ENCODE measurements around the gene RAP1GAP.

The RAP1GAP gene

GRCh38 chr1:21650400-21650799 lies 18.8 kb downstream of the RAP1GAP start:
- Histone ChIP-seq H3K4me1 (ENCODE audit: insufficient read depth, low read length) (peaks cover 4% of the 10 kb centered on the region; the same call in 1 of the 2 replicates), H3K27ac (ENCODE audit: low read depth, low read length) (no peak overlapping the region), H3K36me3 (ENCODE audit: insufficient read depth, low read length) (no peaks in the 10 kb centered on the region), H3K9me3 (ENCODE audit: insufficient read depth, low read depth, low read length) (no peaks in the 10 kb centered on the region), H3K4me3 (ENCODE audit: low read length) (no peak overlapping the region), H3K9ac (ENCODE audit: low read depth, low read length) (no peak overlapping the region), H3K27me3 (ENCODE audit: insufficient read depth, low read length) (peaks cover 15% of the 10 kb centered on the region; the same call in 1 of the 2 replicates)
- WGBS: 84% methylated on average over 9 of the region's 9 CpGs

- WGBS: 55% methylated on average over 1 of the region's 2 CpGs
- H3K4me3 ChIP-seq (ENCODE audit: low read length): no peak overlapping the region
- no peaks in the 10 kb centered on the region for H3K9me3 ChIP-seq (ENCODE audit: insufficient read depth, low read depth, low read length)
- H3K36me3 ChIP-seq (ENCODE audit: insufficient read depth, low read length): no peaks in the 10 kb centered on the region
- H3K9ac ChIP-seq (ENCODE audit: low read depth, low read length): no peak overlapping the region
- no peak overlapping the region for H3K27ac ChIP-seq (ENCODE audit: low read depth, low read length)
- H3K4me1 ChIP-seq (ENCODE audit: insufficient read depth, low read length): peaks cover 4% of the 10 kb centered on the region; the same call in 1 of the 2 replicates
- H3K27me3 ChIP-seq (ENCODE audit: insufficient read depth, low read length): peaks cover 15% of the 10 kb centered on the region; the same call in 1 of the 2 replicates
Measured at GRCh38 chr1:21649315-21649714, 19.8 kb downstream of the RAP1GAP start.

- no peak overlapping the region for H3K9ac ChIP-seq (ENCODE audit: low read depth, low read length)
- H3K36me3 ChIP-seq (ENCODE audit: insufficient read depth, low read length): no peaks in the 10 kb centered on the region
- no peak overlapping the region for H3K27ac ChIP-seq (ENCODE audit: low read depth, low read length)
- 84% methylated on average over 10 of the region's 10 CpGs for WGBS
- H3K4me1 ChIP-seq (ENCODE audit: insufficient read depth, low read length): peaks cover 4% of the 10 kb centered on the region; the same call in 1 of the 2 replicates
- H3K9me3 ChIP-seq (ENCODE audit: insufficient read depth, low read depth, low read length): no peaks in the 10 kb centered on the region
- peaks cover 15% of the 10 kb centered on the region; the same call in 1 of the 2 replicates for H3K27me3 ChIP-seq (ENCODE audit: insufficient read depth, low read length)
- no peak overlapping the region for H3K4me3 ChIP-seq (ENCODE audit: low read length)
Measured at GRCh38 chr1:21648791-21649190, 20.4 kb downstream of the RAP1GAP start.

- Histone ChIP-seq H3K36me3 (ENCODE audit: insufficient read depth, low read length) (no peaks in the 10 kb centered on the region), H3K9me3 (ENCODE audit: insufficient read depth, low read depth, low read length) (no peaks in the 10 kb centered on the region), H3K4me3 (ENCODE audit: low read length) (no peak overlapping the region), H3K4me1 (ENCODE audit: insufficient read depth, low read length) (peaks cover 4% of the 10 kb centered on the region; the same call in 1 of the 2 replicates), H3K27ac (ENCODE audit: low read depth, low read length) (no peak overlapping the region), H3K27me3 (ENCODE audit: insufficient read depth, low read length) (peaks cover 15% of the 10 kb centered on the region; the same call in 1 of the 2 replicates), H3K9ac (ENCODE audit: low read depth, low read length) (no peak overlapping the region)
- WGBS: 70% methylated on average over 4 of the region's 4 CpGs
Measured at GRCh38 chr1:21648352-21648730, 20.8 kb downstream of the RAP1GAP start.

- Histone ChIP-seq H3K4me3 (ENCODE audit: low read length) (no peak overlapping the region), H3K4me1 (ENCODE audit: insufficient read depth, low read length) (peaks cover 4% of the 10 kb centered on the region; the same call in 1 of the 2 replicates), H3K9me3 (ENCODE audit: insufficient read depth, low read depth, low read length) (no peaks in the 10 kb centered on the region), H3K36me3 (ENCODE audit: insufficient read depth, low read length) (no peaks in the 10 kb centered on the region), H3K27me3 (ENCODE audit: insufficient read depth, low read length) (peaks cover 14% of the 10 kb centered on the region; the same call in 1 of the 2 replicates), H3K9ac (ENCODE audit: low read depth, low read length) (no peak overlapping the region), H3K27ac (ENCODE audit: low read depth, low read length) (no peak overlapping the region)
- WGBS: 36% methylated on average over 19 of the region's 19 CpGs
Measured at GRCh38 chr1:21647431-21648351, 21.5 kb downstream of the RAP1GAP start.

GRCh38 chr1:21645550-21645949 lies 23.6 kb downstream of the RAP1GAP start:
- Histone ChIP-seq H3K9ac (ENCODE audit: low read depth, low read length) (no peak overlapping the region), H3K27ac (ENCODE audit: low read depth, low read length) (no peak overlapping the region), H3K4me1 (ENCODE audit: insufficient read depth, low read length) (no peaks in the 10 kb centered on the region), H3K4me3 (ENCODE audit: low read length) (no peak overlapping the region), H3K9me3 (ENCODE audit: insufficient read depth, low read depth, low read length) (no peaks in the 10 kb centered on the region), H3K27me3 (ENCODE audit: insufficient read depth, low read length) (no peaks in the 10 kb centered on the region), H3K36me3 (ENCODE audit: insufficient read depth, low read length) (no peaks in the 10 kb centered on the region)
- 89% methylated on average over 5 of the region's 5 CpGs for WGBS

- H3K4me1 ChIP-seq (ENCODE audit: insufficient read depth, low read length): 0 out of 2 replicates have a peak, but pooled peaks cover 4% of the 10 kb centered on the region
- H3K4me3 ChIP-seq (ENCODE audit: low read length): no peak overlapping the region
- whole genome bisulfite sequencing: 92% methylated on average over 5 of the region's 5 CpGs
- no peak overlapping the region for H3K27ac ChIP-seq (ENCODE audit: low read depth, low read length)
- H3K9me3 ChIP-seq (ENCODE audit: insufficient read depth, low read depth, low read length): no peaks in the 10 kb centered on the region
- H3K27me3 ChIP-seq (ENCODE audit: insufficient read depth, low read length): no peaks in the 10 kb centered on the region
- no peaks in the 10 kb centered on the region for H3K36me3 ChIP-seq (ENCODE audit: insufficient read depth, low read length)
- no peak overlapping the region for H3K9ac ChIP-seq (ENCODE audit: low read depth, low read length)
Measured at GRCh38 chr1:21644906-21645305, 24.3 kb downstream of the RAP1GAP start.

GRCh38 chr1:21644348-21644747 lies 24.8 kb downstream of the RAP1GAP start:
- Histone ChIP-seq H3K27me3 (ENCODE audit: insufficient read depth, low read length) (no peaks in the 10 kb centered on the region), H3K9ac (ENCODE audit: low read depth, low read length) (no peak overlapping the region), H3K4me1 (ENCODE audit: insufficient read depth, low read length) (0 out of 2 replicates have a peak, but pooled peaks cover 4% of the 10 kb centered on the region), H3K36me3 (ENCODE audit: insufficient read depth, low read length) (no peaks in the 10 kb centered on the region), H3K4me3 (ENCODE audit: low read length) (no peak overlapping the region), H3K27ac (ENCODE audit: low read depth, low read length) (no peak overlapping the region), H3K9me3 (ENCODE audit: insufficient read depth, low read depth, low read length) (no peaks in the 10 kb centered on the region)
- 92% methylated on average over 10 of the region's 10 CpGs for WGBS

GRCh38 chr1:21643624-21644023 lies 25.5 kb downstream of the RAP1GAP start:
- H3K27ac ChIP-seq (ENCODE audit: low read depth, low read length): no peak overlapping the region
- WGBS: 91% methylated on average over 5 of the region's 5 CpGs
- H3K27me3 ChIP-seq (ENCODE audit: insufficient read depth, low read length): no peaks in the 10 kb centered on the region
- 0 out of 2 replicates have a peak, but pooled peaks cover 4% of the 10 kb centered on the region for H3K4me1 ChIP-seq (ENCODE audit: insufficient read depth, low read length)
- no peaks in the 10 kb centered on the region for H3K9me3 ChIP-seq (ENCODE audit: insufficient read depth, low read depth, low read length)
- H3K36me3 ChIP-seq (ENCODE audit: insufficient read depth, low read length): no peaks in the 10 kb centered on the region
- no peak overlapping the region for H3K9ac ChIP-seq (ENCODE audit: low read depth, low read length)
- H3K4me3 ChIP-seq (ENCODE audit: low read length): no peak overlapping the region

GRCh38 chr1:21641967-21642739 lies 27.0 kb downstream of the RAP1GAP start:
- 87% methylated on average over 19 of the region's 19 CpGs for WGBS
- H3K4me3 ChIP-seq (ENCODE audit: low read length): no peak overlapping the region
- no peak overlapping the region for H3K27ac ChIP-seq (ENCODE audit: low read depth, low read length)
- peaks cover 7% of the 10 kb centered on the region; the same call in 1 of the 2 replicates for H3K4me1 ChIP-seq (ENCODE audit: insufficient read depth, low read length)
- H3K9me3 ChIP-seq (ENCODE audit: insufficient read depth, low read depth, low read length): no peaks in the 10 kb centered on the region
- no peaks in the 10 kb centered on the region for H3K27me3 ChIP-seq (ENCODE audit: insufficient read depth, low read length)
- H3K9ac ChIP-seq (ENCODE audit: low read depth, low read length): no peak overlapping the region
- no peaks in the 10 kb centered on the region for H3K36me3 ChIP-seq (ENCODE audit: insufficient read depth, low read length)

- no peak overlapping the region for H3K4me3 ChIP-seq (ENCODE audit: low read length)
- peaks cover 7% of the 10 kb centered on the region; the same call in 1 of the 2 replicates for H3K4me1 ChIP-seq (ENCODE audit: insufficient read depth, low read length)
- no peaks in the 10 kb centered on the region for H3K36me3 ChIP-seq (ENCODE audit: insufficient read depth, low read length)
- no peak overlapping the region for H3K27ac ChIP-seq (ENCODE audit: low read depth, low read length)
- no peaks in the 10 kb centered on the region for H3K27me3 ChIP-seq (ENCODE audit: insufficient read depth, low read length)
- 87% methylated on average over 6 of the region's 6 CpGs for WGBS
- no peaks in the 10 kb centered on the region for H3K9me3 ChIP-seq (ENCODE audit: insufficient read depth, low read depth, low read length)
- no peak overlapping the region for H3K9ac ChIP-seq (ENCODE audit: low read depth, low read length)
Measured at GRCh38 chr1:21641537-21641936, 27.6 kb downstream of the RAP1GAP start.

Measured in HUES64 (cell line).